ENCODE data around the gene EPS8L2. TPM values are rescaled to one million over a fixed set of nuclear protein-coding genes. Genes with fewer than 3 reads are reported as not detected.

Gene EPS8L2
- total and polyA plus RNA-seq, 2 of the 13 experiments (the other 11 are each of a cell fraction or from before 2014, with no cell fraction given): 89.3 to 416 TPM

DNA sequence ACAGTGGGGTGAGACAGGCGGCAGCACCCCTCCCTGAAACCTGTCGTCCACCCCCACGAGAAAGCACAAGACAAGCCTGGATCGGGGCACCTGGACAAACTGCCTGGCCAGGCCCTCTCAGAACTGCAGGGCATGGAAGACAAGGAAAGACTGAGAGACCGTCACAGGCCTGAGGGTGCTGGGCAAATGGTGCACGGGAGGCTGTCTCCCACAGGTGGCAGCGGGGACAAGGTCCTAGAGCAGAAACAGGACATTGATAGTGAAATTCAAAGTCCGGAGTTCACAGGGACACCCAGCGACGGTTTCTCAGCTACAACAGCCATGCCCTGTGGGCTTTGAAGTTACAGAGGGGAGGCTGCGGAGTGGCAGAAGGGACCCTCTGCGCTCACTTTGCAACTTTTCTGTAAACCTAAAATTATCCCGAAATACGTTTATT lies 48.3 kb upstream of the EPS8L2 start (continued):
- TF ChIP-seq HNRNPL (IDR thresholded peaks at IDR 0.05; ENCODE audit: low read depth, low read length) (peak; percentile 85), ZFP41 (CRISPR knock-in tag; IDR thresholded peaks at IDR 0.05; ENCODE audit: borderline replicate concordance) (no peak), ISL2 (CRISPR knock-in tag; IDR thresholded peaks at IDR 0.05) (no peak), ZBTB7B (CRISPR knock-in tag; IDR thresholded peaks at IDR 0.05) (peak; percentile 59; the same call in 1 of the 2 replicates), ATM (IDR thresholded peaks at IDR 0.05; ENCODE audit: borderline replicate concordance) (no peak)
- TF ChIP-seq, protein P1, sequence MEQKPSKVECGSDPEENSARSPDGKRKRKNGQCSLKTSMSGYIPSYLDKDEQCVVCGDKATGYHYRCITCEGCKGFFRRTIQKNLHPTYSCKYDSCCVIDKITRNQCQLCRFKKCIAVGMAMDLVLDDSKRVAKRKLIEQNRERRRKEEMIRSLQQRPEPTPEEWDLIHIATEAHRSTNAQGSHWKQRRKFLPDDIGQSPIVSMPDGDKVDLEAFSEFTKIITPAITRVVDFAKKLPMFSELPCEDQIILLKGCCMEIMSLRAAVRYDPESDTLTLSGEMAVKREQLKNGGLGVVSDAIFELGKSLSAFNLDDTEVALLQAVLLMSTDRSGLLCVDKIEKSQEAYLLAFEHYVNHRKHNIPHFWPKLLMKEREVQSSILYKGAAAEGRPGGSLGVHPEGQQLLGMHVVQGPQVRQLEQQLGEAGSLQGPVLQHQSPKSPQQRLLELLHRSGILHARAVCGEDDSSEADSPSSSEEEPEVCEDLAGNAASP (CRISPR knock-in tag; IDR thresholded peaks at IDR 0.05; ENCODE audit: borderline replicate concordance): peak; percentile 59; the same call in 1 of the 2 replicates

DNA sequence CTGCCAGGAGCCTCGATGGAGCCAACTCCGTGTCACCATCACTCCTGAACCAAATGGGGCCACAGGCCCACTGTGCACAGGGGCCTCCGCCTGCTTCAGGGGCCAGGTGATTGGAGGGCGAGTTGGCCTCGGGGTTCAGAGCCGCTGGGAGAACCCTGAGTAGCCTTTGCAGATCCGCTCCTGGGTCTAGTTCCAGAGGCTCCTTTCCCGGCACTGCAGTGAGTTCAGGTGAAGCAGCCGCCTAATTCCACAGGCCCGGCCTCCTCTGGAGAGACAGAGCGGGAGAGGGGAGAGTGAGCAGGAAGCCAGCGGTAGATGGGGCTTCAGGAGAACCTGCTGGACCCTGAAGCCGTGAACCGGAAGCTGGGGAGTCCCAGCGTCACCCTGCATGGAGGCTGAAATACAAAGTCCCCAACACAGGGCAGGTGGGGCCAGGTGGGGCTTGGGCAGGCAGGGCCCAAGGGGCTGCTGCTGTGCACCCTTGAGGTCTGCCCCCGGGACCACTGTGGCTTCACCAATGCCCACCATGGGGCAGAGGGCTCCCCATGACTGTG lies 46.4 kb upstream of the EPS8L2 start:
- no peak overlapping the region for H3K9ac ChIP-seq (ENCODE audit: insufficient read depth, low read depth, low read length)
- peaks cover 16 to 40% of the 10 kb centered on the region in 2 experiments; a peak in 4 of 5 replicates for H3K36me3 ChIP-seq (replicated peaks in 1 of 2; ENCODE audit: control insufficient read depth in 1 of 2, insufficient read depth in 2 of 2, low read length in 2 of 2)
- H3K4me1 ChIP-seq (ENCODE audit: insufficient read depth, low read length): peaks cover 41% of the 10 kb centered on the region
- intact Hi-C loops (cut with micrococcal nuclease; ENCODE audit: unreplicated experiment): loop anchor here (10.0 kb wide), 1 partner anchor 45 kb away; the partner anchor contains the start of gene EPS8L2
- WGBS (ENCODE audit: low lambda C conversion rate): 98% methylated on average over 15 of the region's 16 CpGs
- no peak overlapping the region for H3K4me2 ChIP-seq (ENCODE audit: low read depth, low read length)
- in situ Hi-C loops (cut with HindIII; ENCODE audit: extremely low pct_ligation_motif_present, low pct_unique_long_range_greater_than_20kb): loop anchor here (5.0 kb wide), 2 partner anchors 68 to 108 kb away; no protein-coding TSS in a partner anchor
- BruUV-seq (replicated peaks): no TSS peak
- no peaks in the 10 kb centered on the region for H3K27me3 ChIP-seq (ENCODE audit: control insufficient read depth in 1 of 2, insufficient read depth in 2 of 2, low read length in 2 of 2)
- H4K20me1 ChIP-seq (ENCODE audit: insufficient read depth, low read length): peaks cover 17% of the 10 kb centered on the region; the same call in 1 of the 2 replicates
- H3K27ac ChIP-seq (ENCODE audit: extremely low read length, insufficient read depth, low read length): no peak overlapping the region
- no peaks in the 10 kb centered on the region for H3K79me2 ChIP-seq (ENCODE audit: insufficient read depth, low read length)
- H2AFZ ChIP-seq (ENCODE audit: low read length): no peak overlapping the region
- ChIA-PET POLR2A (interaction anchor here (1.2 kb wide), 1 partner anchor 39 kb away, joined by 3 read pairs; no protein-coding TSS in a partner anchor), CTCF (ENCODE audit: low intra/inter-chr PET ratio, low total read pairs) (no interaction called here)
- FAIRE-seq (no peak), DNase-seq (ENCODE audit: low spot score) (no peak), ATAC-seq (no peak)
- H3K4me3 ChIP-seq (replicated peaks in 1 of 3; ENCODE audit: insufficient read depth in 1 of 3, low read depth in 2 of 3, low read length in 3 of 3): no peak overlapping the region
- no peaks in the 10 kb centered on the region for H3K9me3 ChIP-seq (ENCODE audit: low read length)
- TF ChIP-seq, protein P2, sequence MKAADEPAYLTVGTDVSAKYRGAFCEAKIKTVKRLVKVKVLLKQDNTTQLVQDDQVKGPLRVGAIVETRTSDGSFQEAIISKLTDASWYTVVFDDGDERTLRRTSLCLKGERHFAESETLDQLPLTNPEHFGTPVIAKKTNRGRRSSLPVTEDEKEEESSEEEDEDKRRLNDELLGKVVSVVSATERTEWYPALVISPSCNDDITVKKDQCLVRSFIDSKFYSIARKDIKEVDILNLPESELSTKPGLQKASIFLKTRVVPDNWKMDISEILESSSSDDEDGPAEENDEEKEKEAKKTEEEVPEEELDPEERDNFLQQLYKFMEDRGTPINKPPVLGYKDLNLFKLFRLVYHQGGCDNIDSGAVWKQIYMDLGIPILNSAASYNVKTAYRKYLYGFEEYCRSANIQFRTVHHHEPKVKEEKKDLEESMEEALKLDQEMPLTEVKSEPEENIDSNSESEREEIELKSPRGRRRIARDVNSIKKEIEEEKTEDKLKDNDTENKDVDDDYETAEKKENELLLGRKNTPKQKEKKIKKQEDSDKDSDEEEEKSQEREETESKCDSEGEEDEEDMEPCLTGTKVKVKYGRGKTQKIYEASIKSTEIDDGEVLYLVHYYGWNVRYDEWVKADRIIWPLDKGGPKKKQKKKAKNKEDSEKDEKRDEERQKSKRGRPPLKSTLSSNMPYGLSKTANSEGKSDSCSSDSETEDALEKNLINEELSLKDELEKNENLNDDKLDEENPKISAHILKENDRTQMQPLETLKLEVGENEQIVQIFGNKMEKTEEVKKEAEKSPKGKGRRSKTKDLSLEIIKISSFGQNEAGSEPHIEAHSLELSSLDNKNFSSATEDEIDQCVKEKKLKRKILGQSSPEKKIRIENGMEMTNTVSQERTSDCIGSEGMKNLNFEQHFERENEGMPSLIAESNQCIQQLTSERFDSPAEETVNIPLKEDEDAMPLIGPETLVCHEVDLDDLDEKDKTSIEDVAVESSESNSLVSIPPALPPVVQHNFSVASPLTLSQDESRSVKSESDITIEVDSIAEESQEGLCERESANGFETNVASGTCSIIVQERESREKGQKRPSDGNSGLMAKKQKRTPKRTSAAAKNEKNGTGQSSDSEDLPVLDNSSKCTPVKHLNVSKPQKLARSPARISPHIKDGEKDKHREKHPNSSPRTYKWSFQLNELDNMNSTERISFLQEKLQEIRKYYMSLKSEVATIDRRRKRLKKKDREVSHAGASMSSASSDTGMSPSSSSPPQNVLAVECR (CRISPR knock-in tag; IDR thresholded peaks at IDR 0.05; ENCODE audit: borderline replicate concordance): no peak
- TF ChIP-seq, protein P3, sequence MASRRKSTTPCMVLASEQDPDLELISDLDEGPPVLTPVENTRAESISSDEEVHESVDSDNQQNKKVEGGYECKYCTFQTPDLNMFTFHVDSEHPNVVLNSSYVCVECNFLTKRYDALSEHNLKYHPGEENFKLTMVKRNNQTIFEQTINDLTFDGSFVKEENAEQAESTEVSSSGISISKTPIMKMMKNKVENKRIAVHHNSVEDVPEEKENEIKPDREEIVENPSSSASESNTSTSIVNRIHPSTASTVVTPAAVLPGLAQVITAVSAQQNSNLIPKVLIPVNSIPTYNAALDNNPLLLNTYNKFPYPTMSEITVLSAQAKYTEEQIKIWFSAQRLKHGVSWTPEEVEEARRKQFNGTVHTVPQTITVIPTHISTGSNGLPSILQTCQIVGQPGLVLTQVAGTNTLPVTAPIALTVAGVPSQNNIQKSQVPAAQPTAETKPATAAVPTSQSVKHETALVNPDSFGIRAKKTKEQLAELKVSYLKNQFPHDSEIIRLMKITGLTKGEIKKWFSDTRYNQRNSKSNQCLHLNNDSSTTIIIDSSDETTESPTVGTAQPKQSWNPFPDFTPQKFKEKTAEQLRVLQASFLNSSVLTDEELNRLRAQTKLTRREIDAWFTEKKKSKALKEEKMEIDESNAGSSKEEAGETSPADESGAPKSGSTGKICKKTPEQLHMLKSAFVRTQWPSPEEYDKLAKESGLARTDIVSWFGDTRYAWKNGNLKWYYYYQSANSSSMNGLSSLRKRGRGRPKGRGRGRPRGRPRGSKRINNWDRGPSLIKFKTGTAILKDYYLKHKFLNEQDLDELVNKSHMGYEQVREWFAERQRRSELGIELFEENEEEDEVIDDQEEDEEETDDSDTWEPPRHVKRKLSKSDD (CRISPR knock-in tag; IDR thresholded peaks at IDR 0.05; ENCODE audit: low read depth): no peak

Data from HepG2 (cell line).